ENCODE data around the gene NLRP11. TPM values are rescaled to one million over a fixed set of nuclear protein-coding genes. Genes with fewer than 3 reads are reported as not detected.
"Not testable (repeated sequence)": the region's sequence is repeated elsewhere in the genome, so short reads cannot be mapped to it uniquely, and the experiment has no call there.

The NLRP11 gene
- total RNA-seq, 1 experiment from 2014 or later = not detected

DNA sequence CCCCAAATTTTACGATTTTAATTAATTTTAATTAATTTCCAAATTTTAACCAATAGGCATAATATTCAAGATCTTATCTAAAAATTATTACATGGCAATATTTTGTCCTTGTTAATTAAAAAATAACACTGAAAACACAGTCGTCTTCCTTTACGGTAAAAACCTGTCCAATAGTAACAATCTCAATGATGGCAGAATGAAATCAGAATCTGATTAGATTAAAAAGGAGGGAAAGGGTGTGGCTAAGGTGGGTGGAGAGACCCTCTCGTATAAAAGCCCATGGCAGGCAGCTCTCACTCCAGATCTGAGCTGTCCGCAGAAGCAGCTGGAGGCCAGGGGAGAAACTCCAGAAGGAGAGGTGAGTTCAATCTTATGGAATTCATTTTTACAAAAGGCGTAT lies 63.0 kb downstream of the NLRP11 start, which contains the start of gene RFPL4AL1:
TSS of gene RFPL4AL1 (plus strand) at position 301 of the 400 bp plus-strand sequence. CDS start 2,687 bp downstream, outside the sequence.
- H3K4ac ChIP-seq (ENCODE audit: low read depth, low read length); H3K27me3 Mint-ChIP-seq (ENCODE audit: low read depth); H3T11ph ChIP-seq (ENCODE audit: low read length); H3K27me3 ChIP-seq (ENCODE audit: insufficient read depth, low read length); H2BK20ac ChIP-seq (ENCODE audit: low read depth, low read length, poor library complexity, severe bottlenecking); H4K20me1 ChIP-seq (ENCODE audit: control insufficient read depth, insufficient read depth, insufficient read length); H2BK5ac ChIP-seq (ENCODE audit: insufficient read length, low read length); H3K79me1 ChIP-seq (ENCODE audit: insufficient read depth, low read depth, low read length, poor library complexity, severe bottlenecking); H2AK5ac ChIP-seq (ENCODE audit: insufficient read length, low read length); H3K14ac ChIP-seq (ENCODE audit: insufficient read depth, low read length); H3K27ac Mint-ChIP-seq; H3K56ac ChIP-seq (ENCODE audit: insufficient read length, low read depth, low read length); H3K27ac ChIP-seq (ENCODE audit: insufficient read length, low read depth, low read length); H2BK120ac ChIP-seq (ENCODE audit: low read depth, low read length, poor library complexity, severe bottlenecking); H3K23ac ChIP-seq (ENCODE audit: insufficient read length, low read depth, low read length); H4K5ac ChIP-seq (ENCODE audit: insufficient read length, low read depth, low read length); H3K23me2 ChIP-seq (ENCODE audit: insufficient read length, low read depth, low read length, poor library complexity, severe bottlenecking); H4K91ac ChIP-seq (ENCODE audit: insufficient read length, low read depth, low read length); H3K4me3 Mint-ChIP-seq; H3K18ac ChIP-seq (ENCODE audit: insufficient read length, low read depth, low read length); H3K4me1 ChIP-seq (ENCODE audit: insufficient read depth, low read length); H4K8ac ChIP-seq (replicated peaks; ENCODE audit: insufficient read length, low read depth, low read length); DNase-seq; H2BK12ac ChIP-seq (ENCODE audit: insufficient read length, low read depth, low read length); H3K4me1 Mint-ChIP-seq; H3K4me2 ChIP-seq (ENCODE audit: insufficient read depth, insufficient read length, low read length); H3K9ac ChIP-seq (ENCODE audit: extremely low read depth, insufficient read length, low read length); H3K79me2 ChIP-seq (ENCODE audit: insufficient read depth, low read length); H2BK15ac ChIP-seq (ENCODE audit: low read depth, low read length); H2AFZ ChIP-seq (ENCODE audit: low read length): not testable (repeated sequence)
- WGBS (ENCODE audit: extremely low coverage, insufficient read length, low lambda C conversion rate) = no CpG with 5 or more reads among the region's 6 CpGs
- H3K9me3 Mint-ChIP-seq = peaks cover 55 to 59% of the 10 kb centered on the region in 2 experiments
- H3K9me3 ChIP-seq (ENCODE audit: control insufficient read depth, low read depth, low read length) = peaks cover 43% of the 10 kb centered on the region
- peaks cover 0 to 20% (median 2%) of the 10 kb centered on the region in 3 experiments; a peak in 5 of 7 replicates for H3K36me3 Mint-ChIP-seq (ENCODE audit: insufficient read depth in 1 of 3, low read depth in 3 of 3)

Data from H9 (cell line).